HEK293T (cell line): ENCODE data around the gene TJP1.

ENCODE experiments used
- CTCF ChIA-PET: fragments of 350-600 bp; formaldehyde crosslinking; extraction: SDS; loops from one replicate; lab custom pipeline; 2021; ENCODE audit warnings: antibody characterized with exemption, inconsistent platforms; lab: Yijun Ruan, JAX
- POLR2A ChIA-PET: fragments of 350-600 bp; formaldehyde crosslinking; extraction: SDS; loops from one replicate; lab custom pipeline; 2020; ENCODE audit warnings: antibody characterized with exemption, inconsistent platforms; lab: Yijun Ruan, JAX
- DNase-seq: peaks from one replicate; pipeline ENCODE4 v3.0.0; 2012; ENCODE audit warnings: mixed read lengths; ENCODE audit errors: extremely low spot score
- ARNT ChIP-seq: fragments of 450-650 bp; IDR thresholded peaks from 2 replicates; pipeline ENCODE4 v1.6.1; 2017; ENCODE audit warnings: mild to moderate bottlenecking
- BHLHE40 ChIP-seq: fragments of 450-650 bp; IDR thresholded peaks from 2 replicates; pipeline ENCODE4 v1.6.1; 2016; ENCODE audit warnings: mild to moderate bottlenecking, moderate library complexity, borderline replicate concordance
- CTBP1 ChIP-seq: fragments of 450-650 bp; IDR thresholded peaks from 2 replicates; pipeline ENCODE4 v1.6.1; 2016; ENCODE audit warnings: borderline replicate concordance
- ELF4 ChIP-seq: fragments of 450-650 bp; IDR thresholded peaks from 2 replicates; pipeline ENCODE4 v1.6.1; 2017; ENCODE audit warnings: antibody characterized with exemption
- FOXA1 ChIP-seq: fragments of 450-650 bp; IDR thresholded peaks from 2 replicates; pipeline ENCODE4 v1.6.1; 2016; ENCODE audit warnings: mild to moderate bottlenecking
- FOXK2 ChIP-seq: fragments of 450-650 bp; IDR thresholded peaks from 2 replicates; pipeline ENCODE4 v1.6.1; 2016; ENCODE audit warnings: mild to moderate bottlenecking
- FOXM1 ChIP-seq: fragments of 450-650 bp; IDR thresholded peaks from 2 replicates; pipeline ENCODE4 v1.6.1; 2017; ENCODE audit warnings: mild to moderate bottlenecking, borderline replicate concordance
- HDGF ChIP-seq: fragments of 450-650 bp; IDR thresholded peaks from 2 replicates; pipeline ENCODE4 v1.6.1; 2017; ENCODE audit warnings: antibody characterized with exemption, borderline replicate concordance
- L3MBTL2 ChIP-seq: fragments of 450-650 bp; conservative IDR thresholded peaks from 2 replicates; pipeline ENCODE4 v1.6.1; 2016; ENCODE audit warnings: mild to moderate bottlenecking
- LEF1 ChIP-seq: fragments of 450-650 bp; IDR thresholded peaks from 2 replicates; pipeline ENCODE4 v1.6.1; 2017; ENCODE audit warnings: mild to moderate bottlenecking, borderline replicate concordance
- NFRKB ChIP-seq: fragments of 450-650 bp; IDR thresholded peaks from 2 replicates; pipeline ENCODE4 v1.6.1; 2016; ENCODE audit warnings: mild to moderate bottlenecking, moderate library complexity
- SP1 ChIP-seq: fragments of 450-650 bp; IDR thresholded peaks from 2 replicates; pipeline ENCODE4 v1.6.1; 2017
- SUZ12 ChIP-seq: fragments of 450-650 bp; IDR thresholded peaks from 2 replicates; pipeline ENCODE4 v1.6.1; 2016; ENCODE audit warnings: mild to moderate bottlenecking
- TARDBP ChIP-seq: fragments of 450-650 bp; IDR thresholded peaks from 2 replicates; pipeline ENCODE4 v1.6.1; 2016
- ZNF384 ChIP-seq: fragments of 450-650 bp; IDR thresholded peaks from 2 replicates; pipeline ENCODE4 v1.6.1; 2016
- TF ChIP-seq, protein P1 (sequence below): fragments of 450-650 bp; IDR thresholded peaks from 2 replicates; pipeline ENCODE4 v1.6.1; 2016

TJP1 gene

GRCh38 chr15:29863438-29863837 lies 41.2 kb upstream of the TJP1 start:
- CTCF ChIA-PET, result no interaction called here
- DNase-seq, result no peak
- POLR2A ChIA-PET, result no interaction called here

DNA sequence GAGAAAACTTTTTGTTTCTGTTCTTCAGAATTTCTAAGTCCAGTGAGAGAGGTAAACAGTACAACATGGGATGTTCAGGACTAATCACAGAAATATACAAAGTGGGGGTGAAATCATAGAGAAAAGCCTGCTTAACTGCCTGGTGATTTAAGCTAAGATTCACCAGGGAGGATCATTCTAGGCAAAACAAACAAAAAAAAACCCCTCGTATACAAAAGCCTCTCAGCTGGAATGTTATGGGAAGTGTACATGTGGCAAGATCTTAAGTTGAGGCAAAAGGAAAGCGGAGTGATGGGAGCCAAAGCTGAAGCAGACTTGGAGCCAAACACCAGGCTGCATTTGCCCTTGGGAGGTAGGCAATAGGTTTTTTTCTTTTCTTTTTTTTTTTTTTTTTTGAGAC lies 40.0 kb upstream of the TJP1 start:
- no peak for DNase-seq
- TF ChIP-seq ELF4, result no peak
- no peak for TF ChIP-seq SUZ12
- no peak for TF ChIP-seq FOXA1
- no peak for TF ChIP-seq LEF1
- no peak for TF ChIP-seq NFRKB
- POLR2A ChIA-PET, result no interaction called here
- CTCF ChIA-PET, result no interaction called here

More at GRCh38 chr15:29863438-29863837, 41.2 kb upstream of the TJP1 start:
- no peak for TF ChIP-seq HDGF
- TF ChIP-seq FOXA1, result no peak
- TF ChIP-seq ELF4, result no peak
- TF ChIP-seq, protein P1, sequence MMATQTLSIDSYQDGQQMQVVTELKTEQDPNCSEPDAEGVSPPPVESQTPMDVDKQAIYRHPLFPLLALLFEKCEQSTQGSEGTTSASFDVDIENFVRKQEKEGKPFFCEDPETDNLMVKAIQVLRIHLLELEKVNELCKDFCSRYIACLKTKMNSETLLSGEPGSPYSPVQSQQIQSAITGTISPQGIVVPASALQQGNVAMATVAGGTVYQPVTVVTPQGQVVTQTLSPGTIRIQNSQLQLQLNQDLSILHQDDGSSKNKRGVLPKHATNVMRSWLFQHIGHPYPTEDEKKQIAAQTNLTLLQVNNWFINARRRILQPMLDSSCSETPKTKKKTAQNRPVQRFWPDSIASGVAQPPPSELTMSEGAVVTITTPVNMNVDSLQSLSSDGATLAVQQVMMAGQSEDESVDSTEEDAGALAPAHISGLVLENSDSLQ, result no peak
- TF ChIP-seq L3MBTL2, result no peak
- no peak for TF ChIP-seq BHLHE40
- no peak for TF ChIP-seq FOXK2
- TF ChIP-seq NFRKB, result no peak
- no peak for TF ChIP-seq TARDBP
- TF ChIP-seq SUZ12, result no peak
- TF ChIP-seq FOXM1, result no peak
- no peak for TF ChIP-seq CTBP1

GRCh38 chr15:29860872-29861271 lies 38.6 kb upstream of the TJP1 start:
- CTCF ChIA-PET, result no interaction called here
- POLR2A ChIA-PET, result no interaction called here
- TF ChIP-seq FOXM1 (no peak), FOXA1 (no peak), FOXK2 (no peak), L3MBTL2 (no peak), ARNT (no peak), HDGF (no peak), NFRKB (no peak), ZNF384 (no peak), ELF4 (no peak), SUZ12 (no peak), LEF1 (no peak), TARDBP (no peak)
- TF ChIP-seq, protein P1, result no peak

GRCh38 chr15:29859973-29860715 lies 37.9 kb upstream of the TJP1 start:
- POLR2A ChIA-PET, result no interaction called here
- TF ChIP-seq SUZ12, result no peak
- TF ChIP-seq ELF4, result no peak
- TF ChIP-seq LEF1, result no peak
- TF ChIP-seq BHLHE40, result no peak
- no peak for TF ChIP-seq ZNF384
- no peak for TF ChIP-seq TARDBP
- TF ChIP-seq CTBP1, result no peak
- no peak for TF ChIP-seq NFRKB
- no peak for TF ChIP-seq ARNT
- TF ChIP-seq, protein P1, result no peak
- TF ChIP-seq FOXM1, result no peak
- no peak for TF ChIP-seq SP1
- TF ChIP-seq FOXK2, result no peak
- TF ChIP-seq HDGF, result no peak
- no peak for TF ChIP-seq FOXA1
- no peak for TF ChIP-seq L3MBTL2

More at GRCh38 chr15:29860872-29861271, 38.6 kb upstream of the TJP1 start:
- no peak for DNase-seq

GRCh38 chr15:29859293-29859692 lies 37.0 kb upstream of the TJP1 start:
- TF ChIP-seq SP1 (no peak), HDGF (no peak), FOXA1 (no peak), LEF1 (no peak), NFRKB (no peak), ELF4 (no peak), TARDBP (no peak), ZNF384 (no peak), SUZ12 (no peak), BHLHE40 (no peak), L3MBTL2 (no peak), CTBP1 (no peak), ARNT (no peak)
- DNase-seq, result no peak
- ChIA-PET POLR2A (no interaction called here), CTCF (no interaction called here)

More at GRCh38 chr15:29859973-29860715, 37.9 kb upstream of the TJP1 start:
- CTCF ChIA-PET, result no interaction called here
- DNase-seq, result no peak

DNA sequence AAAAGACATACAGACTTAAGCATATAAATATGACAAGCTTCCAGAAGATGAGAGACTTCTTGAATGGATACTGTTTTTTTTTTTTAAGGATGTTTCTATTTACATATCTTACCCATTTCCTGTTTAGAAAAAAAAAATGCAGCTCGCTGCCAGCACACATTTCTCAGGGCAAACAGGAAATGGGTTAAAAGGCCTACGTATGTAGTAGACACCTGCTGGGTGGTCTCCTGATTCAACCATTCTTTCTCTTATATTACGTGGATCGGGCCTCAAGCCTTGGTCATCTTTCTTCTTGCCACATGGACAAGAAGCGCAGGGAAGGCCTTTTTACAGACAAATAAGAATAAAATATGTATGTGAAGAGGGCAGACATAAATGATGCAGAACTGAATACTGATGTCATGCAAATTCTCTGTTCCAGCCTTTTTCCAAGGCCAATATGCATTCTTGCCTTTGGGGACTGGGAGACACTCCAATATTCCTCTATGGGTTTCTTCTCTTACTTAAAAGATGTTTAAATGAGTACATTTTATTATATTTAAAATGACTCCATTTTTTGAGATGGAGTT lies 35.0 kb upstream of the TJP1 start:
- CTCF ChIA-PET, result no interaction called here
- no peak for TF ChIP-seq BHLHE40
- no peak for TF ChIP-seq FOXM1
- no peak for TF ChIP-seq SP1
- TF ChIP-seq HDGF, result no peak
- no peak for TF ChIP-seq ARNT
- TF ChIP-seq L3MBTL2, result no peak
- no peak for TF ChIP-seq FOXA1
- TF ChIP-seq, protein P1, result no peak
- no peak for TF ChIP-seq SUZ12
- TF ChIP-seq ELF4, result no peak
- no peak for TF ChIP-seq ZNF384
- TF ChIP-seq NFRKB, result no peak
- no peak for TF ChIP-seq LEF1
- TF ChIP-seq TARDBP, result no peak
- TF ChIP-seq FOXK2, result no peak
- DNase-seq, result no peak
- POLR2A ChIA-PET, result no interaction called here
